Umbilical cord (tissue), 2 donors: ENCODE data around the gene ZCCHC14. TPM values are rescaled to one million over a fixed set of nuclear protein-coding genes. Genes with fewer than 3 reads are reported as not detected.

Source experiments
- DNase-seq: peaks from one replicate; pipeline ENCODE4 v3.0.0-alpha.2; 2015; ENCODE audit warnings: low spot score
- total RNA-seq: library from RNA; depleted of rRNA; stranded (reverse); fragments of >200 nt; gene quantifications from one replicate; pipeline ENCODE4 v1.2.3, GENCODE V29; 2014; ENCODE audit warnings: low replicate concordance; ENCODE audit not compliant: insufficient read depth

Gene ZCCHC14
- total RNA-seq, 1 donor from 2014 or later = 13.7 TPM

DNA sequence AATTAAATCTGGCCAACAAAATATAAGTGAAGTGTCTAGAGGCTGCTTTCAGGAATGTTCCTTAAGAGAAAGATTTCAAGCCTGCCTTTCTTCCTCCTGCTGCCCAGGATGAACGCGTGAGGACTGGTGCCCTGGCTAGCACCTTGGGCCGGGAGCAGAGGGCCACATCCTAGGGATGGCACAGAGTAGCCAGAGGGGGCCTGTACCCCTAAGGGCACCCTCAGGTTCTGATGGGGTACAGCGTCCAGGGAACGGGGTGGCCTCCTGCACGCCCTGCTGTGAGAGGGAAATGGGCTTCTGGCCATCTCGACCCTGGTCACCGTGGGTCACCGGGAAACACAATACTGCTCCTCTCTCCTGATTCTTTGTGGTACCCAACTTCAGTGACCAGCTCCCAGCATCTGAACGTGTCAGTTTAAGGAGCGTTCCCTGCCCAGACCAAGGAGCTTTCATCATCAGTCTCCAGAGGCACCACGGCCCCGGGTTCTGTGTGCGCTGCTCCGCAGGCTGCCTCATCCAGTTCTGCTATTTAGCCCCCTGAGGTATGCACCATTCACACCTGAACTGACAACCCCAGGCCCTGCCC is 60.4 kb downstream of the ZCCHC14 start:
- no peak for DNase-seq

DNA sequence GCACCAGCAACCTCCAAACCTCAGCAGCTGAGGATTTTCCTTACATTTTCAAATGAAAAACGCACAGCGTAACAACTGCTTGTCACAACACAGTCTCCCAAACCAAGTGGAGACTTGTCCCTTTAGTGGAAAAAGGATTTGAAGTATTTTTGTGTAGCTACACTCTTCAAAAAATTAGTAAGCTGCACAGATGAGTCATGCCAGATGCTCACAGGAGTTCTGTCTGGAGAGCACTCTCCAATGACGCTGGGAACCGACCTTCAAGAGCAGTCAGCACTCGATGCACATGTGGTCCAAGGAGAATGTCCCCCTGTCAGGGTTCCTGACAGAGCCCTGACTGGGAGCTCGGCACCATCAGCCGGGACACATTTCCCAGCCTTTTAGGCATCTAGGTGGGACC is 60.9 kb downstream of the ZCCHC14 start:
- DNase-seq = peak; percentile 76

DNA sequence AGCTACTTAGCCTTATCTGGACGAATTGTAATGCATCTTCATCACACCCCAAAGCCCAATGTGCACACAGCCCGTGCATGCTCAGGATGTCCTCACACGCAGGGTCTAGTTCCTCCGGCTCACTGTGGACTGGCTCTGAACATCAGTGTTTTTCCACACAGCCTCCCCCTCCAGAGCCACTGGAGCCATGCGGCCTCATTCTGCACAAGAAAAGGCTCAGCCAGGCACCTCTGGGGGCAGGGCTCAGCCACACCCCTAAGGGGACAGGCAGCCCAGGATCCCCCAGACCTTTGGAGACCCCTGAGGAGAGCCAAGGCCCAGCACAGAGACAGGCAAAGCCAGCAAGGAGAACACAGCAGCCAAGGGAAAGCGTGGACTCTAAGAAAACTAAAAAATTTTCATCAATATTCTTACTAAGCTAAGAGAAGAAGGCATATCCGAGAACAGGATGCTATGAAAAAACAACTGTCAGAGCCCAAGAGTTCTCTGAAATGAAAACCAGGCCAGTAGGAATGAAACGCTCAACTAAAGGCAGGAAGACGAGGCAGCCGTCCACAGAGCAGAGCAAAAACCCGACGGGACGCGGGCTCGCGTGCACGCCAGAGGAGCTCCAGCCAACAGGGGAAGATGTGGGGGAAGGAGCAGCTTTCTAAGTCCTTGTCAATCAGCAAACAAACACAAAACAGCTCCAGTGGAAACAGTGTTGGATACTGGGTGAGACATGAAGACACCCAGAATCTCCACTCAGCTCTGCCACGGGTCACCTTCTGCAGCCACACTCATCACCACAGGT is 66.2 kb downstream of the ZCCHC14 start:
- no peak for DNase-seq

DNA sequence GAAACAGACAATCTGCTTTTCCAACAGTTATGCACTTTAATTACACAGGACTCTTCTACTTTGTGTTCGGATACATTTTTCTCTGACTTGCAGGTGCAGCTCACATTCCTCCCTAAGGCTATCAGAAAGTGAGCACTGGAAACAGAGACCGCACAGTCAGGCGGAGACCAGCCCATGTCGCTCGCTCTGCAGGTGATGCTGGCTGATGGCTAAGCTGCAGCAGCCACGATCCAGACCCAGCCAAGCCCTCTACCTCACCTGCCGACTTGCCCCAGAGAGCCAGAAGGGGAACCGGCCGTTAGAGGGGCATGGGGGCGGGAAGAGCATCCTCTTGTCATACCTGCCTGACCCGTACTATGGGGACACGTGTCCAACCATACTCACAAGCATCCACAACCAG is 66.9 kb downstream of the ZCCHC14 start:
- no peak for DNase-seq

DNA sequence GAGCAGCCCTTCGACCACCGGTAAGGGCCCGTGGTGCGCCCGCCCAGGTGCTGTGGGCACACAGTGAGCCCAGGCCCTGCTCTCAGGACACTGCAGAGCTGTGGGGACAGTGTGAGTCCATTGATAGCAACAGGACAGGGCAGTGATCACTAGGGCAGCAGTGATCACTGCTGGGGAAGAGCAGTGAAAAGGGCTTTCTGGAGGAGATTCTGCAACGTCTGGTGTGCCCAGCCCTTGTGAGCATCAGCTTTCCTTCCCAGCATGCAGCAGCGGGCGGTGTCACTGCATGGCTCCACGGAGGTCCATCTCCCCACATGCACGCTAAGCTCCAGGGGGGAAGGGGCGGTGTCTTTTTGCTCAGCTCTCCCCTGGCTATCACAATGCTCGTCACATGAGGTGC is 68.6 kb downstream of the ZCCHC14 start:
- no peak for DNase-seq

DNA sequence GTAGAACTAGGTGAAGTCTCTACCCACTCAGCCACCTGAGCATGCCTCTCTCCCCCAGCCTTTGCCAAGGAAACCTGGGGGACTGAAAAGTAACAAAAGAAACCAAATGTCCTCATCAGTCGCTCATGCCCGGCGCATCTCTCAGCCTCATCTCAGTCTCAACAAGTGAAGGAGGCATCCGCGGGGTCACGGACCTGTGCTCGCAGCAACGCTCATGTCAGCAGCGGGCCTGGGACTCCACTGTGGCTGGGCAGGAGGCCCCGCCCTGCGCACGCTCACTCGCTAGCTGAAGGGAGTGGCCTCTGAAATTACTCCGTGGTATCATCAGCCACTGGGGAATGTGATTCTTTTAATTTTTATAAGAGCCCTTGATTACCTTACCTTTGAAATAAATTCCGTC is 69.4 kb downstream of the ZCCHC14 start:
- no peak for DNase-seq

DNA sequence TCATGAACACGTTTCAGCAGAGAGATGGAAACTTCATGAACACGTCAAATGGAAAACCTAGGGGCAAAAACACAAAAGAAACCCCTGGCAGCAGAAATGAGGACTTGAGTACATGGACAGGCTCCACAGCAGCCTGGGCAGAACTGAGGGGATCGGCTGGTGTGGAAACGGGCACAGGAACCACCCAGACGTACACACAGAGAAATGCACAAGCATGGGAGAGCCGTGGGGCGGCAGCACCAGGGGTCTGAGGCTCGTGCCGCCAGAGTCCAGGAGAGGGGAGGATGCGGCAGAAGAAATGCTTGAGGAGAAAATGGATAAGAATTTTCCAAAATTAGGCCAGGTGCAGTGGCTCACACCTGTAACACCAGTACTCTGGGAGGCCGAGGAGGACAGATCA is 70.7 kb downstream of the ZCCHC14 start:
- DNase-seq = no peak

DNA sequence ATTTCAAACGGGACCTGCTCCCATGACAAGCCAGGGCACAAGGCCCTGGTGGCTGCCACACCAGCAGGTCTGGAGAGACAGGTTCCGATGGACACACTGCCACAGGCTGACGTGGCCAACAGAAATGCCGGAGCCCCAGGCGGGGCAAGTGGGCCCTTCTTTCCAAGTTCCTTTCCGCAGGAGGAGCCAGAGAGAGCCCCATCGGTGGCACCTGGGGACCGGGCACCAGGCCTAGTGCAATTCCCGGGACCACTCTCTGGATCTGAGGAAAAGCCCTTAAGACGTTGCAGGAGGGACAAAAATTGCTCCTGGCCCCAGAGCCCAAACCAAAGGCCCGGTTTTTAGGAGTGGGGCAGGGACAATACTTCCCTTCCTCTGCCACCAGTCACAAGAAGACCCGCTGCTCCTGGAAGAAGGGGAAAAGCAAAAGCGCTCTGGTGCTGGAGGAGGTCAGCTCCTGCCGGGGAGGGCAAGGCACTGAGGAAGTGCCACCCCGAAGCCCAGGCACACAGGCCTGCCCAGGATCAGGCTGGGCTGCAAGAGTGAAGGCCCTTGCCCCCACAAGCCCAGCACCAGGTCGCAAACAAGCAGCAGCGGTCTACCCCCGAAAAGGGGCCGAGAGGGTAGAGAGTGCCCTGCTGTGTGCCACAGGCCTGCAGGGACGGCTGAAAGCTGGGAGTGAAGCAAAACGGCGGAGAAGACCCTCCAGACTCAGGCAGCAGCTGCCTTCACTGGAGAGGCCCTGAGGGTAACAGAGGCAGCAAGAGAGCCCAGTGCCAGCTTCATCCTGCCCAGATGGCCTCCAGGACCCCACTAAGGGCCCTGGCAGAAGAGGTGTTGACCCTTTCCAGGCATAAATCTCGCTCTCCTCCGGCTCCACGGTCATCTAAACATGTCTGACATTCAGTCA is 71.6 kb downstream of the ZCCHC14 start:
- no peak for DNase-seq

DNA sequence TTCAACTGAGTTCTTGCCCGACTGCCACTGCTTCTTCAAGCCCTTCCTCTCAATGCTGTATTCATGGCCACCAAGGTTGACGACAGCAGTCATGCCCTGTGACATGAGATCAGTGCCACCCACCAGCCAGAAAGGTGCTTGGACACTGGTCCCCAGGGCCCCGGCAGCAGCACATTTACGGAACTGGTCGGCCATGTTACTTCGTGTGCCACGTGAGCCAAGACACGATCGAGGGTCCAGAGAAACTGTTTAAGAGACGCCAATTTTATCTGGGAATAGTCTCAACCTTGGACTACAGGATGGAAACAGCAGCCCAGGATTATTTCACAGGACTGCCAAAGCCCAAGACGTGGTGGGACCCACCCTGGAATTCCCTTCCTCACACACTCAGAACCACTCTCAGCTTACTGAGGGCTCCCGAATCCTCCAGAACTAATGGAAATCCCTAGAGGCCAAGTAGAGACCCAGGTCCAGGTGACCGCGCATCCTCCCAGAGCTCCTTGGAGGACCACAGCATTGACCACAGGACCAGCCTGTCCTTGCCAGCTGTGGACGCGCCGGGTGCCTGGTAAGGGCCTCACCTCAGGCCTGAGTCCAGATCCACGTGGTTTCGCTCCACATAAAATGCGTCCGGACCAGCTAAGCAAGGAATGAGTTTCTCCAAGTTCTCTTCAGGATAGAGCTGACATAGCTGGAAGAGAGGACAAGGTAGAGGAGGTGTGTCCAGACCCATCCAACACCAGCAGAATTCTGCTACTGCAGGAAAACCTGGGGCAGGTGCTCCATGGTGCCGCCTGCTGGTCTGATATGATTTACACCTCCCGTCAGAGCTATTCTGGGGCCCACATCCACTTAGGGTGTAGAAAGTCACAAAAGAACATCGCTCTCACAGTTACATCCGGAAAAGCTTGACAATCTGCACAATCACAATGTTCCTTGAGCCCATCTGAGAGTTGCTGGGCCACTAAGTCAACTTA is 72.5 kb downstream of the ZCCHC14 start:
- DNase-seq = no peak

DNA sequence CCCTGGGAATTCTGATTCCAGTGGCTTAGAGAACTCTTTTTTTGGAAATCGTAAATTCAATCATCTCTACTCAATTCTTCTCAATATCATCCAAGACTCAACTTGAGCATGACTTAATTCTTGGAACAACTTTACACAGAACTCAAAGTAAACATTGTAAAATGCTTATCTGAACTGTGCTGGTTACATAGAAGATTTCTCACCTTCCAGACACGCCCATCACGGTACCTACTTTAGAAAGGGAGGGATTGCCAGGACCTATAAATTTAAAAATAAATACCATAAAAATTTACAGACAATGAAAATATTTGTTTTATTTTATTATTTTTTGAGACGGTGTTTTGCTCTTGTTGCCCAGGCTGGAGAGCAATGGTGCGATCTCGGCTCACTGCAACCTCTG is 74.2 kb downstream of the ZCCHC14 start:
- no peak for DNase-seq

DNA sequence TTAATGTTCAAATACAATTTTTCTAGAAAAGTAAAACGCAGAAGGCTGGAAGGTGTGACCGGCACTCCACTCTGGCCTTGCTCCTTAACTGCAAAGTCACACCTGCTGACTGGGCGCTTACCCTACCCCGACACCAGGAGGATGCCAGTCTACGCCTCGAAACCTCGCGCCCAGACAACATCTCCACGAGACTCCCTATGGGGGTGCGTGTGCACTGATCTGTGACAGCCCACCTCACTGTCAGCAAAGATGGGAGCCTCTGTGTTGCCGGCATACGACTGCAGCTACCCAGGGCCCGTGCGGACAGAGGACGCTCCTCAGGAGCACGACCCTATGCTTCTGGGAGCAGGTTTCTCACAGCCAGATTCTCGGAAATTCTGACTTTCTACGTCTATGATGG is 74.6 kb downstream of the ZCCHC14 start:
- DNase-seq = no peak

DNA sequence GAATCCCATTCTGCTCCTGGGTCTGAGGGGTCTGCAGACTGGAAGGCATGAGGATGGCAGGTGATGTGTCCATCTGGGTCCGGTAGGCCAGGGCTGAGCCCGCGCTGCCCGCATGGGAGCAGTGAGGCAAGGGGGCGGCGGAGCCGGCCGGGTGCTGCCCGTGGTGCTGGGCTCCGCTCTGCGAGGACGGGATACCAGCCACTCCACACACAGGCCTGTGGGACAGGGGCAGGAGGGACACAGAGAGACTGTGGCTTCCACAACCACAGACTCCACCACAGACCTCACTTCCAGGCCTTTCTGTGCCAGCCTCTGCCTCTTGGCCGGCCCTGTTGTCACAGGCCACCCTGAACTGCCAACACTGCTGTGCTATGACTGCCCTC is 75.3 kb downstream of the ZCCHC14 start:
- DNase-seq = no peak

DNA sequence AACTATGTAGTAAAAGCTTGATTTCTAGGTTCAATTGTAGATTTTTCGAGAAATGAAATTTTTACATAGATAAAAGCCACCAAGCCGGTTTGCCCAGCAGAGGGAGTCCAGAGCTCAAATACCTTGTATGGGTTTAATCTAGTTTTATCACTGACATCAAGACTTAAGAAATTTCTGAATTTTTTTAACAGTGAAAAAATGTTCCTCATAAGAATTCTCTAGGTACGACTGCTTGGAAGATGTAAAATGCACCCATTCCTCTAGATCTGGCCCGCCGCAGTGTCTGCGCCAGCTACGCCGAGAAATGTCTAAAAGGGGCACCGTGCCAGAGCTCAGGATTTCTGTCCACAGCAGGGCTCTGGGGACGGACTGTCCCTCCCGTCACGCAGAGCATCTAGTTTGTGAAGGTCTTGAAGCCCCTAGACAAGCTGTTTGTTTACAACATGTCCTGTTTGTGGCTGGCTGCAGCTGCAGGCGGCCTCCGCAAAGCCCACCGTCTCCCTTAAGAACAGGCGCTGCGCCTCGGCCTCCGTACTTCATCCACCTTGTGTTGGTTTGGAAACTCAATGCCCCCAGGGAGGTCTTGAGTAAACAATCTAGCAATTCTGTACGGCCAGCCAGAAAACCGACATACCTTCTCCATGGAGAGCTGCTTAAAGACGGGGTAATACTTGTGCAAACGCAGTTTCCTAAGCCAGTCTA is 75.8 kb downstream of the ZCCHC14 start:
- peak; percentile 46 for DNase-seq

DNA sequence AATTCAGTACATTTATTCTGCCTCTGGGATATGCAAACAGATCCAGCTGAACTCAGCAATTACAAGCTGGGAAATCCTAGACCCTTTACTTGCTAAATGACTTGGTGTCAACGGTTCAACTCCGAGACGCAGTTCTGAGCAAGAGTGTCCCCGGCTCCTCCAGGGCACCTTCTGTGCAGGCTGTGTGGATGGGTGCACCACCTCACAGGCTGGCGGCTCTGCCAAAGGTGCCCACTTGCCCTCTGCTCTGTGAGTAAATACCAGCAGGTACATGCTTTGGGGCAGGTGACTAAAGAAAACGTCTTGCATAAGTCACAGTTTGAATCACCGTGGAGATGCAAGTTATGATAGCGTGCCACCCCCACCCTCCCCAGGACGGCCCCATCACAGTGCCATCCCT is 77.4 kb downstream of the ZCCHC14 start:
- DNase-seq = no peak

DNA sequence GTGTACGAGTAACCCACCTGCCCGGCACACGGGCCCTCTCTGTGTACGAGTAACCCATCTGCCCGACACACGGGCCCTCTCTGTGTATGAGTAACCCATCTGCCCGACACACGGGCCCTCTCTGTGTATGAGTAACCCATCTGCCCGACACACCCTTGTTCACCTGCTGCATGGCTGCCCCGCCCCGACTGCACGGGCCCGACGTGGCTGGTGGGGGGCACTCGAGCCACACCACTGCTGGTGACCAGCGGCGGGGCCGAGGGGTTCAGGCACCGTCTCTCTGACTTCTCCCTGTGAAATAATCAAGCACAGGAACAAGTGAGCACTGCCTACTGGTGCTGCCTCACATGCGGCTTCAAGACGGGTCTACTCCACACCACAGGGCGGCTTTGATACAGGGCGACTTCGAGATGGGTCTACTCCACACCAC is 78.6 kb downstream of the ZCCHC14 start:
- DNase-seq = no peak

DNA sequence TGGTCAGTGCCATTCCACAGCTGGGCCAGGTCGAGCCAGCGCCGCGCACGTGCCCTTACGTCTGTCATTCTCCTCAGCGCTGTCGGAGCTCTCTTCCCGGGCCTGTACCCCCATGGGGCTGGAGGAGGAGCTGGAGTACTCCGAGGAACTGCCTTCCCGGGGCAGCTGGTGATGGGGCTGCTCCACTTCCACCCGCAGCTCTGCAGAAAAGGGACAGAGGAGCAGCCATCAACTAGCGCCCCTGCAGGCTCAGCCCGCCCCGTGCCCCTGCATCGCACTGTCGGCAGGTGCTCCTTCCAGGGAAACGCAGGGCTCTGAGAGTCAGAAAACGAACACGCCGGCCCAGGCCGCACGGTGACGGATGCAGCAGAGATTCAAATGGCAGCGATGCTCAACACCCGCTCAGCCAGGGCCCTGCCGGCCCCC is 79.8 kb downstream of the ZCCHC14 start:
- no peak for DNase-seq

DNA sequence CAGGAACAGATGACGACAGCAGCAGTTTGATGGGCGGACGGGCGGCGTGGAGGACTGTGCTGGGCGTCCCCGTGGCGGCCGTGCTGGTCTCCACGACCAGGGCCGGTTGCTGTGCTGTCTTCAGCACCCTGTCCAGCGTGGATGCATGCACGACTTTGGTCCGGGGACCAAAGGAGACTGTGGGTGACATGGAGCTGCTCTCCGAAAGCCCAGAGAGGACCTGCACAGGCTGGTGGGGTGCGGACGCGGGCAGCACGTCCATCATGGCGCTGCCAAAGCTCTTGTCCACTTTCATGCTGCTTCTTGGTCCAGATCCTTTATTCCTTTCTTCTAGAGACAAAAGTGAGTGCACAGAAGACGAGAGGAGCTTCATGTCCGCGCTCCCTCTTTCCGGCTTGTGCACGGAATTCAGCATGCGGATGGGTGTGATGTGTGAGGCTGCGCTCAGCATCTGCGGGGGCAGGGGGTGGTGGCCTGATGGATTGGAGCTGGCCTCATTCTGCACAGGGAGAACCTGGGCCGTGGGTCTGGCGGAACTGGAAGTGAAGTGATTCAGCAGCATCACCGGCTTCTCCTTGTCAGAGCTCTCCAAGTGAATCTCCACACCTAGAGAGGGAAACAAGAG is 80.3 kb downstream of the ZCCHC14 start:
- DNase-seq = no peak

DNA sequence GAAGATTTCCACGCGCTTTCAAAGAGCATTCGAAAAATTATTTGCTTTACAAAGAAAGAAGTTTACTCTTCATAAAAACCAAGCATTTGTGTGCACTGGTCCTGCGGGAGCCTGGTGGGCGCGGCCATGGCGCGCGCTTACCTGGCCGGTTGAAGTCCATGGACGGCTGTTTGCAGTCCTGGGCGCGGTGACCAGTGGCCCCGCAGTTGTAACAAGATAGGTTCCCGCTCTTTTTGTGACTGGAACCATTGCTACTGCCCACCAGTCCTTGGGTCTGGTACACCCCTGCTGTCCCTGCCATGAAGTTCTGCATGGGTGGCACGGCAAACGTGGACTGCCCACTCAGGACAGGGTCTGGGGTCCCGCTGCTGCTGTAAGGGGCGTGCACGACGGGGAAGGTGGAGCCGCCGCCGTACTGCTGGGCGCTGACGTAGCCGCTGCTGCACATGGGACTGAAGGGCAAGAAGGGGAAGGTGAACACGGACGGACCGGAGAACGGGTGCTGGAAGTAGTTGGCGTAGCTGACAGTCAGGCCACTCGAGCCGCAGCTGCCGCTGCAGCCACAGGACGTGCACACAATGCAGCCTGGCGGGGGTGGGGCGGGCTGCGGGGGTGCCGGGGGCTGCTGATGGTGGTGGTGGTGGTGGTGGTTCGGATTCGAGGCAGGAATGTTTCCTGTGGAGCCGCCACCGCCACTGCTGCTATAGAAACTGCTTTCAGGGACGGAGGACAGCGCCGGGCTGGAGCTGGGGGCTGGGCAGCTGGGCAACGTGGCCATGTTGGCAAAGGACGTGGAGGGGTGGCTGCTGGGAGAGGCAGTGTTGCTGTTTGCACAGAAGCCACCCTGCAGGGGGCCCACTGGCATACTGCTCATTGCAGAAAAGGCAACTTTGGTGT is 81.2 kb downstream of the ZCCHC14 start:
- DNase-seq = no peak

DNA sequence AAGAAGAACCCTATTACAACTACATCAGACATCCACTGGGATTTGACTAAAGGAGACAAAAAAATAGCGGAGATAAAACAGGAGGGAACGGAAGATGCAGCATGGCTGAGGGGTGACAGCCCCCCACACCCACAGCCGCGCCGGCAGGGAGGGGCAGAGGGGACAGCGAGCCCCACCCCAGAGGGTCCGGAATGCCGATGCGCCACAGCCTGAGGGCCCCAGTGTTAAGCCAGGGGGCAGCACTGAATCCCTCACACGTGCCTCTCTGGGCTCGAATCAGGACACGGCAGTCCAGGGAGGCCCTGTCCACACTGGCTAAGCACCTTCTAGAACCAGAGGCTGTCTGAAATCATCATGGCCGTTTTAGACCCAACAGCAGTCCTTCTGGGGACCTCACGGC is 81.9 kb downstream of the ZCCHC14 start:
- DNase-seq = no peak
